ENCODE data around the gene ACTL10. TPM values are rescaled to one million over a fixed set of nuclear protein-coding genes. Genes with fewer than 3 reads are reported as not detected.
A peak's percentile ranks its signal among the peaks of the same experiment; 100 is the strongest.

The ACTL10 gene
- total RNA-seq, 1 donor from 2014 or later: 1.1 TPM

- H3K4me1 ChIP-seq (ENCODE audit: insufficient read depth, low read length): peaks cover 8% of the 10 kb centered on the region
Observed at GRCh38 chr20:33679758-33680485, 13.2 kb downstream of the ACTL10 start.

GRCh38 chr20:33680686-33681085, 13.9 kb downstream of the ACTL10 start:
- Histone ChIP-seq H3K36me3 (ENCODE audit: insufficient read depth, low read length) (no peaks in the 10 kb centered on the region), H3K4me1 (ENCODE audit: insufficient read depth, low read length) (peaks cover 11% of the 10 kb centered on the region), H3K9me3 (ENCODE audit: insufficient read depth, low read depth, low read length) (no peaks in the 10 kb centered on the region), H3K27ac (ENCODE audit: low read depth, low read length) (no peak overlapping the region), H2AFZ (ENCODE audit: low read depth, low read length) (no peak overlapping the region), H3K79me2 (ENCODE audit: insufficient read depth, low read length) (peaks cover 10% of the 10 kb centered on the region), H3K9ac (ENCODE audit: low read length) (no peak overlapping the region), H4K20me1 (ENCODE audit: insufficient read depth, low read length) (peaks cover 28% of the 10 kb centered on the region), H3K4me3 (ENCODE audit: insufficient read depth, low read depth, low read length) (no peak overlapping the region), H3K27me3 (ENCODE audit: insufficient read depth, low read length) (no peaks in the 10 kb centered on the region), H3K4me2 (ENCODE audit: low read length) (no peak overlapping the region)
- FAIRE-seq (no peak), DNase-seq (ENCODE audit: low read depth) (peak; percentile 26)
- H3K4me1 Mint-ChIP-seq (ENCODE audit: low read depth, unreplicated experiment): no peaks in the 10 kb centered on the region
- H3K27ac Mint-ChIP-seq (ENCODE audit: unreplicated experiment): no peak overlapping the region
- TF ChIP-seq CTCF (IDR thresholded peaks at IDR 0.05; ENCODE audit: insufficient read depth, low read depth, low read length): no peak
- no peak for TF ChIP-seq EZH2 (IDR thresholded peaks at IDR 0.05; ENCODE audit: insufficient read depth, low read length)
- H3K4me3 Mint-ChIP-seq (ENCODE audit: unreplicated experiment): no peak overlapping the region
- peaks cover 3% of the 10 kb centered on the region for H3K36me3 Mint-ChIP-seq (ENCODE audit: low read depth, unreplicated experiment)
- no peaks in the 10 kb centered on the region for H3K9me3 Mint-ChIP-seq (ENCODE audit: unreplicated experiment)
- H3K27me3 Mint-ChIP-seq (ENCODE audit: low read depth, unreplicated experiment): peaks cover 9% of the 10 kb centered on the region

More at GRCh38 chr20:33679758-33680485, 13.2 kb downstream of the ACTL10 start:
- Mint-ChIP-seq H3K36me3 (ENCODE audit: low read depth, unreplicated experiment) (peaks cover 3% of the 10 kb centered on the region), H3K9me3 (ENCODE audit: unreplicated experiment) (no peaks in the 10 kb centered on the region), H3K4me1 (ENCODE audit: low read depth, unreplicated experiment) (no peaks in the 10 kb centered on the region), H3K4me3 (ENCODE audit: unreplicated experiment) (no peak overlapping the region), H3K27me3 (ENCODE audit: low read depth, unreplicated experiment) (peaks cover 9% of the 10 kb centered on the region), H3K27ac (ENCODE audit: unreplicated experiment) (no peak overlapping the region)
- Histone ChIP-seq H3K27ac (ENCODE audit: low read depth, low read length) (no peak overlapping the region), H3K4me3 (ENCODE audit: insufficient read depth, low read depth, low read length) (no peak overlapping the region), H3K4me2 (ENCODE audit: low read length) (no peak overlapping the region), H3K9ac (ENCODE audit: low read length) (no peak overlapping the region), H3K27me3 (ENCODE audit: insufficient read depth, low read length) (no peaks in the 10 kb centered on the region), H2AFZ (ENCODE audit: low read depth, low read length) (no peak overlapping the region), H4K20me1 (ENCODE audit: insufficient read depth, low read length) (peaks cover 28% of the 10 kb centered on the region), H3K79me2 (ENCODE audit: insufficient read depth, low read length) (peaks cover 3% of the 10 kb centered on the region), H3K36me3 (ENCODE audit: insufficient read depth, low read length) (no peaks in the 10 kb centered on the region), H3K9me3 (ENCODE audit: insufficient read depth, low read depth, low read length) (no peaks in the 10 kb centered on the region)
- no peak for FAIRE-seq
- no peak for DNase-seq (ENCODE audit: low read depth)
- TF ChIP-seq EZH2 (IDR thresholded peaks at IDR 0.05; ENCODE audit: insufficient read depth, low read length) (no peak), CTCF (IDR thresholded peaks at IDR 0.05; ENCODE audit: insufficient read depth, low read depth, low read length) (no peak)

- Histone ChIP-seq H4K20me1 (ENCODE audit: insufficient read depth, low read length) (peaks cover 28% of the 10 kb centered on the region), H3K4me3 (ENCODE audit: insufficient read depth, low read depth, low read length) (no peak overlapping the region), H3K9ac (ENCODE audit: low read length) (no peak overlapping the region), H3K27ac (ENCODE audit: low read depth, low read length) (no peak overlapping the region), H3K36me3 (ENCODE audit: insufficient read depth, low read length) (no peaks in the 10 kb centered on the region), H2AFZ (ENCODE audit: low read depth, low read length) (no peak overlapping the region), H3K79me2 (ENCODE audit: insufficient read depth, low read length) (peaks cover 10% of the 10 kb centered on the region), H3K27me3 (ENCODE audit: insufficient read depth, low read length) (no peaks in the 10 kb centered on the region), H3K9me3 (ENCODE audit: insufficient read depth, low read depth, low read length) (no peaks in the 10 kb centered on the region), H3K4me2 (ENCODE audit: low read length) (no peak overlapping the region), H3K4me1 (ENCODE audit: insufficient read depth, low read length) (peaks cover 11% of the 10 kb centered on the region)
- FAIRE-seq (no peak), DNase-seq (ENCODE audit: low read depth) (no peak)
- TF ChIP-seq EZH2 (IDR thresholded peaks at IDR 0.05; ENCODE audit: insufficient read depth, low read length): no peak
- TF ChIP-seq CTCF (IDR thresholded peaks at IDR 0.05; ENCODE audit: insufficient read depth, low read depth, low read length): no peak
- Mint-ChIP-seq H3K27me3 (ENCODE audit: low read depth, unreplicated experiment) (peaks cover 9% of the 10 kb centered on the region), H3K36me3 (ENCODE audit: low read depth, unreplicated experiment) (peaks cover 3% of the 10 kb centered on the region), H3K4me1 (ENCODE audit: low read depth, unreplicated experiment) (no peaks in the 10 kb centered on the region), H3K27ac (ENCODE audit: unreplicated experiment) (no peak overlapping the region), H3K4me3 (ENCODE audit: unreplicated experiment) (no peak overlapping the region), H3K9me3 (ENCODE audit: unreplicated experiment) (no peaks in the 10 kb centered on the region)
Observed at GRCh38 chr20:33681288-33681687, 14.5 kb downstream of the ACTL10 start.

Measured in astrocyte (in vitro differentiated cells and primary cell).